AG04450 (cell line): ENCODE results near the gene CEP83. TPM values are rescaled to one million over a fixed set of nuclear protein-coding genes. Genes with fewer than 3 reads are reported as not detected.

Source experiments
- CTCF ChIA-PET: fragments of 300-600, 350-600 bp; formaldehyde crosslinking; extraction: SDS; loops from one replicate; lab custom pipeline; 2022; ENCODE audit warnings: antibody characterized with exemption, inconsistent platforms; lab: Charles Lee
- POLR2A ChIA-PET: fragments of 350-600 bp; formaldehyde crosslinking; extraction: SDS; loops from one replicate; lab custom pipeline; 2021; ENCODE audit warnings: antibody characterized with exemption, inconsistent platforms; lab: Yijun Ruan, JAX
- DNase-seq: peaks from one replicate; pipeline ENCODE4 v3.0.0-alpha.2; 2011; ENCODE audit warnings: low read depth, low spot score
- H3K27ac ChIP-seq: one replicate; pipeline ENCODE4 v1.5.1; 2012; ENCODE audit warnings: low read depth, low read length, control low read depth
- H3K27me3 ChIP-seq: one replicate; pipeline ENCODE4 v1.6.0; 2012; ENCODE audit warnings: low read length; ENCODE audit not compliant: control insufficient read depth, insufficient read depth
- H3K4me3 ChIP-seq: 2 replicates; pipeline ENCODE4 v1.5.1; 2011; ENCODE audit warnings: mild to moderate bottlenecking, low read depth, low read length, control low read depth
- H3K9me3 ChIP-seq: 2 replicates; pipeline ENCODE4 v1.5.1; 2012; ENCODE audit warnings: low read length; ENCODE audit not compliant: control insufficient read depth, insufficient read depth
- CTCF ChIP-seq: IDR thresholded peaks from 2 replicates; pipeline ENCODE4 v1.5.1; 2011; ENCODE audit warnings: low read depth, low read length, control low read depth, inconsistent platforms
- polyA minus RNA-seq: library from RNA; depleted of rRNA, polyadenylated mRNA; stranded (reverse); fragments of >200 nt; gene quantifications from 2 replicates; pipeline ENCODE4 v1.2.3, GENCODE V29; 2011; rRNA and poly(A)+ RNA removed
- polyA plus RNA-seq: library from polyadenylated mRNA; depleted of rRNA; stranded (reverse); fragments of >200 nt; gene quantifications from 2 replicates; pipeline ENCODE4 v1.2.3, GENCODE V29; 2011; rRNA removed

CEP83 gene
- 7.8 and 10.0 TPM in 2 replicates for polyA plus RNA-seq
- 3.4 and 6.9 TPM in 2 replicates for polyA minus RNA-seq

- TF ChIP-seq CTCF, result no peak
- peak within 1 kb of the TSS; percentile 92 for H3K4me3 ChIP-seq
- DNase-seq, result peak; percentile 67
- H3K27me3 ChIP-seq, result no peaks in the 10 kb centered on the region
- peak within 1 kb of the TSS; percentile 83 for H3K27ac ChIP-seq
- ChIA-PET POLR2A (interaction anchor here (1.6 kb wide), 1 partner anchor 198 kb away, joined by 4 read pairs; no protein-coding TSS in a partner anchor), CTCF (interaction anchor here (1.0 to 1.3 kb wide), 3 partner anchors 26 to 325 kb away, joined by 3 read pairs; no protein-coding TSS in a partner anchor)
- H3K9me3 ChIP-seq, result no peaks in the 10 kb centered on the region; the same call in 1 of the 2 replicates
Measured at GRCh38 chr12:94459728-94460615, at the start of gene CEP83. Gene CEP83, minus strand, starts transcription at chr12:94459867. Its CDS starts 47,377 bp downstream, at chr12:94412490.

- no peaks in the 10 kb centered on the region for H3K9me3 ChIP-seq
- no peak for TF ChIP-seq CTCF
- no peak overlapping the region for H3K4me3 ChIP-seq
- peaks cover 2% of the 10 kb centered on the region for H3K27me3 ChIP-seq
- no peak for DNase-seq
- ChIA-PET POLR2A (no interaction called here), CTCF (no interaction called here)
- H3K27ac ChIP-seq, result no peak overlapping the region
Measured at GRCh38 chr12:94509317-94509716, 49.6 kb upstream of the CEP83 start.

GRCh38 chr12:94507455-94507854 lies 47.8 kb upstream of the CEP83 start:
- Histone ChIP-seq H3K9me3 (no peaks in the 10 kb centered on the region), H3K27me3 (peaks cover 2% of the 10 kb centered on the region), H3K27ac (no peak overlapping the region), H3K4me3 (no peak overlapping the region)
- CTCF ChIA-PET, result no interaction called here
- DNase-seq, result no peak
- POLR2A ChIA-PET, result no interaction called here
- TF ChIP-seq CTCF, result no peak

GRCh38 chr12:94504386-94504785 lies 44.7 kb upstream of the CEP83 start:
- no peak for DNase-seq
- H3K4me3 ChIP-seq, result no peak overlapping the region
- no peak for TF ChIP-seq CTCF
- no peak overlapping the region for H3K27ac ChIP-seq
- H3K9me3 ChIP-seq, result no peaks in the 10 kb centered on the region
- H3K27me3 ChIP-seq, result peaks cover 2% of the 10 kb centered on the region
- ChIA-PET CTCF (interaction anchor here (0.6 kb wide), 1 partner anchor 457 kb away, joined by 4 read pairs; no protein-coding TSS in a partner anchor), POLR2A (no interaction called here)

GRCh38 chr12:94503619-94504018 lies 44.0 kb upstream of the CEP83 start:
- H3K9me3 ChIP-seq, result no peaks in the 10 kb centered on the region
- H3K27ac ChIP-seq, result no peak overlapping the region
- peaks cover 2% of the 10 kb centered on the region for H3K27me3 ChIP-seq
- ChIA-PET CTCF (no interaction called here), POLR2A (no interaction called here)
- DNase-seq, result no peak
- no peak for TF ChIP-seq CTCF
- no peak overlapping the region for H3K4me3 ChIP-seq
